DND-41 (cell line): ENCODE measurements around the gene PTPRN.

Experiments
- CTCF ChIP-seq: IDR thresholded peaks from 2 replicates; pipeline ENCODE4 v1.5.1; 2012; ENCODE audit warnings: borderline replicate concordance, low read length, moderate library complexity, mild to moderate bottlenecking; ENCODE audit not compliant: poor library complexity, severe bottlenecking; ENCODE audit errors: extremely low read depth
- EZH2 ChIP-seq: IDR thresholded peaks from 3 replicates; pipeline ENCODE4 v1.6.1; 2012; ENCODE audit warnings: borderline replicate concordance, low read depth, mild to moderate bottlenecking, moderate library complexity, low read length, inconsistent platforms; ENCODE audit not compliant: severe bottlenecking

GRCh38 chr2:219272356-219272755 is 36.8 kb downstream of the PTPRN start:
- TF ChIP-seq CTCF: no peak
- TF ChIP-seq EZH2: no peak
